HG02571 (cell line): ENCODE data around the gene PLD6.

Source experiments
- ATAC-seq: cut with Tn5 transposase; IDR thresholded peaks from one replicate; pipeline ENCODE4 v1.9.1; 2021; ENCODE audit warnings: mild to moderate bottlenecking, moderate library complexity; ENCODE audit not compliant: unreplicated experiment

PLD6 gene

DNA sequence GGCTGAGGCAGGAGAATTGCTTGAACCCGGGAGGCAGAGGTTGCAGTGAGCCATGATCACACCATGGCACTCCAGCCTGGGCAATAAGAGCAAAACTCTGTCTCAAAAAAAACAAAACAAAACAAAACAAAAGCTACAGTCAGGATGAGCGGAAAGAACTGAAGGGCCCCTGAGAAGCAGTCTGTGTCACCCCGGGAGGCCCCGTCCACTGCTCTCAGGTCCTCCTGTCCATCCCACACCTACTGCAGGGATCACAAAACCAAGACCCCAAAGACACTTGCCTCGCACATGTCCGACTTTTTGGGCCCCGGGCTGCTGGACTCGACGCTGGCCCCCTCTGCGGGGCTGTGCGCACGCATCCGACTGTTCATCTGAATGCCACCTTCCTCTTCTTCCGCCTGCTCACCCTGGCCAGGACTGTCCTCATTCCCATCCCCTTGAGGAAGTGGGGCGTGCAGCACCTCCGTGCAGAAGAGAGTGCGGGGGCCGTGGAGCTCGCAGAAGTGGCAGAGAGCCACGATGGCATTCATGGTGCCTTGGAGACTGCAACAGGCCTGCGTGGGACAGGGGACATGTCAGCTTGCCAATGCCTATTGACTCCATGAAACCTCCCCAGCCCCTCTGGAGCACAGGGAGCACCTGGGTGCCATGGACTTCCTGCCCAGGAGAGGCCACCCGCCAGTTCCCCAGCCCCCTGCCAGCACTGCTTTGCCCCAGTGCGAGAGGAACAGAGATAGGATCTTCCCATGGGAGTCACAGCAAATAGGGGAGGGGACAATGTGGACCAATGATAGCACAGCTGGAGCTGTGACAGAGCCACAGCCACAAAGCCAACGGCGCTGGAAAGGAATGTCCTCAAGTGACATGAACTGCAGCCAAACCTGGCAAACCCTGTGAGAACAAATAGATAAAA, 21.7 kb upstream of the PLD6 start:
- ATAC-seq, result no peak

DNA sequence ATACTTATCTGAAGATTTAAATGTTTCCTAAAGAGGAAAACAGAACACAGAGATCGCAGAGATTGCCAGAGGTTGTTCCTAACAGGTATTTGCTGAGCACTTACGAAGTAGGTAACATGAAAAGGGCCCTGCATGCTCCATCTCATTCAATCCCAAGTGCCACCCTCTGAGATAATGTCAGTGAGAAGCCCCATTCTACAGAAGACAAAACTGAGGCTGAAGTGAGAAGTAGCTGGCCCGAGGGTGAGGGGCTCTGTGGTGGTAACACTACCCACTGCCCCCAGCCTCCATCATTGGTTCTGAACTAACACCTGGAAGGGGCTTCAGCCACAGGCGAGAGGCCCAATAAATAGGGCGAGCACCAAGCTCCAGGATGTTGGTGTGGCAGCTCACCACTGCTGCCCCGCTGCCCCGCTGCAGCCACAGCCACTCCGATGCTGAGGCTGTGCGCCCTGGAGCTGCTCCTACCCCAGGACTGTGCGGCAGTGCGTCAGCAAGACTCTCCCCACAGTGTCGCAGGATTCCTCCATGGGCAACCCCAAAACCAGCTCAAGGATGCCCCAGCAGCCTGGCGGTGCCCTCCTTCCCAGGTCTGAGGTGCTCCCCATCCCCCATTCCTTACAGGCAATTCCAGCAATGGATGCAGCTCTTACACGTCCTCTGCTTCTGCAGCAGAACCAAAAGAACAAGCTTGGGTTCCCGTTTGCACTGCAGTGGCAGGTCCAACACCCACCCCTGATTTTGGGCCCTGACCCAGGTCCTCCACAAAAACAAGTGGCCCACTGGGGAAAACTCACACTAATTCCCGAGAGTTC, 20.5 kb upstream of the PLD6 start:
- no peak for ATAC-seq

DNA sequence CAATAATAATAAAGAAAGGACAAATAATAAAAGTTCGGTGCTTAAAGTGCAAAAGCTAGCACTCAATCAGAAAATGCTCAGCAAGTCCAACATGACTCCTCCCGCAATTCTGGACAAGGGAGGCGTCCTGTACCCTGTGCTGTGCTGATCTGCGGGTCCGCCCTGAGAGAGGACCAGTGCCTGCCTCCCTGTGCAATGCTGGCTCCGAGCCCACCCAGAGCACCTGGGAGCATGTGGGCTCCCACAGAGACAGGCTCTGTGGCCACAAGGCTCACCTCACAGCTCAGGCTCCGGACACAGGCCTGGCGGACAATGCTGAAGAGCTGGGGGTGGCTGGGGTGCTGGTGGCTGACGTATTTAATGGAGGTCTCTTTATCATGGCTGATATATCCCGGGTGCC, 19.8 kb upstream of the PLD6 start:
- ATAC-seq, result no peak

DNA sequence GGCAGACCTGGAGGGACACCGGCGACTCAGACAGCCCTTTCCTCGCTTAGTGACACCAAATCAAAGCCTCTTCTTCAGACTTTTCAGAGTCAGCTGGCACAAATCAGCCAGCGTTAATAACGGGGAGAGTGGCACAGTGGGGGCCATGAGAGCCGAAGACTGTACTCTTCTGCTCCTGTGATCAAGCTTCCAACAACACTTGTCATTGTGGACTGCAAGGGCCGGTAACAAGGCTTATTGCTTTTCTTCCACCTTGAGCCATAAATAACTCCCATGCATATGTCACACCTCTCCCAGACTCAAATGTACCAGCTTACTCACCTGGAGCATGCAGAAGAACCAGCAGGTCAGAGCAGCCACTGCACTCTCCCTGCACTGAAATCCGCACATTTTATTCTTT, 18.0 kb upstream of the PLD6 start:
- ATAC-seq, result no peak

DNA sequence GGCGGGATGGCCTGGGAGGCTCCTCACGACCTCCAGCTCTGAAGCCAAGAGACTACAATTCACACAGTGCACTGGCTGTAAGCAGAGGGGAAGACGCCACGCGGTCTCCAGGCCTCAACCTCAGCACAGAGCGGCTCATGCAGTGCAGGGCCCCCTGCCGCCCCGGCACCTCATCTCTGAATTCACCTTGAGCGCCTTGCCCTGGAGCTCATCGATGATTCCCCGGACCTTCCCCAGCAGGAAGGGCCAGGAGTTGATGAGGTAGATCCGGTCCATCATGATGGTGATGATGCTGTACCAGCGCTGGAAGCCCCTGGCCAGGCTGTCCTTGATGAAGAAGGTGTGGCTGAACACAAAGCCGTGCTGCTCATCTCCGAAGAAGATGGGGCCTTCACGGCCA, 17.6 kb upstream of the PLD6 start:
- no peak for ATAC-seq

DNA sequence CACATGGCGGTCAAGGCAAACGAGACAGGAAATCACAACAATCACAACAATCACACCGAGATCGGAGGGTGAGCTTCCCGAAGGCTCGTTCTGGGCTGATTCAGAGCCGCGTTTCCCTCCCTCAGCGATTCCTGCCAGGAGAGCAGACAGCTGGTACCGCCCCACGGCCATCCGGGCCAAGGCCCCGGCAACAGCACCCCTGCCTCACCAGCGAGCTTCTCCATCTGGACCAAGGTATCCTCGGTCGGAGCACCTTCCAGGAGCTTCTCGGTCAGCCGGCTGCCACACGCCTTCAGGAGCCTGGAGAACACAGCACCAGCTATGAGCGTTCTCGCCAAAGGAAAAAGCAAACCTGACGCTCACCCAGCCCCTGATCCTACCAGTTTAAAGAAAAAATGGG, 15.2 kb upstream of the PLD6 start:
- ATAC-seq, result no peak

DNA sequence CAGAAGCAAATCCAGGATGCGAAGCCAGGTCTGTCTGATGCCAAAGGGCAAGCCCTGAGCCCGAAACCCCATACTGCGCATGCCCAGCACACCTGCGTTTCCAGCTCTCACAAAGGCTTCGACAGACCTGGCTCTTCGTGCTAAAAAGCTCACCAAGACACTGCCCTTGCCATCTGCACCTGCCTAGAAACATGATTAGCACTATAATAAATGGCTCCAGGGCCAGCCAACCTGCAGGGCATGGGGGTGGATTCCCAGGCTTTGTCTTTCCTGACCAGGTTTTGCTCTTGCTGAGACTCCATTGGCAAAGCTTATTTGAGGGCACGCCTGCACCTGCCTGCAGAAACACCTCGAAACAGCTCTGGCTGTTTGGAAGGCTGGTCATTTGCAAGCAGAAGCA, 14.4 kb upstream of the PLD6 start:
- ATAC-seq, result no peak

DNA sequence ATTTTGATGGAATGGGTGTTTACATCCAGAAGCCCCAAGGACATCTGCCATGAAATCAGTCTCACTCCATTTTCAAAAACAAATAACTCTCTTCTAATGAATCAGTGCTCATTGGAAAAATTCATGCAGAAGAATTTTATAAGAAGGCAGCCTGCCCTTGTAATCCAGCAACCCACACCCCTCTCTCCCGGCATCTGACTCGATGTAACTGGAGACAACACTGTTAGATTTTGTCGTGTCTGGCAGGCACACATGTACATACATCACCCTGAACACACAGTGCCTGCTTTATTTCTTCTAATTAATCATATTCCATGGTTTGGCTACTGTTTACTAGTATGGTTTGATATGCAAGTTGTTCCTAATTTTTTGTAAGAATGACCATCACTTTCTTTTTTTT, 11.9 kb upstream of the PLD6 start:
- ATAC-seq, result no peak

DNA sequence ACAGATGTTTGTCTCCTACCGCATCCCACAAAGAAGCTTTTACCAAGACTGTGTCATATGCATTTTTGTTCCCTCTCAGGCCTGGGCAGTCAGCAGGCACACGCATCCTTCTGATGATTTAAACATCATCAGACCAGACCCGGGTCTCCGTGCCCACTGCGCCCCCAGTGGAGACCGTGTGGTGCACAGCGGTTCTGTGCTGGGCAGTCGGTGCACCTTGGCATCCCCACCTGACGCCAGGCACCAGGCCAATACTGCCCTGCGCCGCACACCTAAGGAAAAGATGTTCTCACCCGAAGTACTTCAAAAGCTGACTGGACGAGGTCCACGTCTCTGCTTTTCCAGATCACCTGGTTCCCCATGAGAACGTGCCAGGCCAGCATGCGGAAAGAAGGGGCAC, 10.6 kb upstream of the PLD6 start:
- no peak for ATAC-seq

DNA sequence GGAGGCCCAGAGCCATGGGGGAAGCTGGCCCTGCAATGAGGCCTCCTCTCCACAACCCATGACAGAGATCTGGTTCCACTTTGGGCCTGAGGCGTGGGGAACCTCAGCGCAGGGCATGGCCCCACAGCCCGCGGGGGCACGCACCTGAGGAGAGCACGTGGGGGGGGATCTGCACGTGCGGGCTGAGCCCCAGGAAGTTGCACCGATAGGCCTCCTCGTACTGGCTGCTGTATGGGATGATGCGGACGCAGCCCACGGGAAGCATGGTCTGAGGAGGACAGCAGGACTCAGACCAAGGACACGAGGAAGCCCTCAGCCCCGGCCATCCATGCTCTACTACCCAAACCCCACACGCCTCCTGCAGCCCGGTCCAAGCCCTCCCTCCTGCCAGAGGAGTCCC, 10.1 kb upstream of the PLD6 start:
- no peak for ATAC-seq

DNA sequence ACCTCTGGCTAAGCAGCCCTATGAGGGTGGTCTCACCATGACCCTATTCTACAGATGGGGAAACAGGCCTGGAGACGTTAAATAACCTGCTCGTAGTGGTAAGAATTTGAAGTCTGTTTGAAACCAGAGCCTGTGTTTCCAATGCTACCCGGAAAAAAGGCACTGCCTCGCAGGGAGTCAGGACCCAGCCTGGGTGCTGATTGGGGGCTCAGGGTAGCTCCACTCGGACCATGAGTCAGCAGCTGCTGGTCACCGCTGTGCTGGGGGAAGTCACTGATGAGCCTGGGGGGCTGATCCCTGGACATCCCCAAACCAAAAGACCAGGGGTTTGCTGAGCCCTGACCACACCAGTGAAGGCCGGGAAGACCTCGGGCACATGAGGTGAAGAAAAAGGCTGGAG, 9.4 kb upstream of the PLD6 start:
- ATAC-seq, result no peak

DNA sequence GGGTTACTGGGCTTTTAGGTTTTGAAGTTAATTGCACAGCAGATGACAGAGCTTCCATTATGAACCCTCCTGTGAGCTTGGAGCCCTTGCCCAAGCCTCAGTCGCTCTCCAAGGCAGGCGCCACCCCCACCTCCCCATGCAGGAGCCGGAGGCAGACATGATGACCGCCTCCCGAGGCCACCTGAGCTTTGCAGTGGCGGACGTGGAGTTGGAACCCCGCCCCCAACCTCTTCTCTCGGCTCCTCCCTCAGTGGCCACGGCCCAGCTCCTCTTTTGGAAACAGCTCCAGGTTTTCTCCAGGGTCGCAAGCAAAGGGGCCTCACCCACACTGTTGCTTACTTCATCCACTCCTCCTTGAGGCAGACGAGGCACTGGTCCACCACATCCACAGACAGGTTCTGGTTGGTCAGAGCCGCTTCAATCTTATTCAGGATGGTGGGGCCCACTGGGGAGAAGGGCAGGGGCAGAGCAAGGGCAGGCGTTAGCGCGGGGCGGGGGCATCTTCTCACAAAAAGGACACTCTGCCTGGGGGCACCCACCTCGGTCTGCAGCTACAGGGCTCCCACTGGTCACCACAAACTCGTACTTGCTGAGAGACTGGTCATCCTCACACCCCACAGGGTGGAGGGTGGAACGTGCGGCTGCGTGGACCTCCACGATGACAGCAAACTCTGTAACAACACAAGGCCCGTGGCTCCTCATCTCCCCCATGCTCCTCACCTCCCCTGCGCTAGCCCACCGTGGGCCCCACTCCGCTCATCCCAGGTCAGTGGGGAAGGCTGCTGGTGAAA, 8.7 kb upstream of the PLD6 start:
- no peak for ATAC-seq

DNA sequence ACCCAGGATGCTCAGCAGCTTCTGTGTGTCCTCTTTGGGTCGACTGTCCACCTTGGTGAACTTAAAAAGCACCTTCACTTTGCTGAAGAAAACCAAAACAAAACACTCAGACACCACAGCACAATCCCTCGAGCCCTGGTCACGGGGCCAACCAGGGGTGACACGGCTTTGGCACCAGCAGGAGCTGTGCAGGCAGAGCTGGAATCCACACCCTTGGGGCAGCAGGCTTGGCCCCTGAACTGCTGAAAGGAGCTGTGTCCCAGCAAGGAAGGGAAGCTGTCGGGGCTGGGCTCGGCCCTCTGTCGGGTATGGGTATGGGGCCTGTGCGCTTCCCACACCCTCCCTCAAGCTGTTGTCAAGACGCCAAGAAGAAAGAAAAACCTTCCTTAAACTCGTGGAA, 7.6 kb upstream of the PLD6 start:
- ATAC-seq, result no peak

DNA sequence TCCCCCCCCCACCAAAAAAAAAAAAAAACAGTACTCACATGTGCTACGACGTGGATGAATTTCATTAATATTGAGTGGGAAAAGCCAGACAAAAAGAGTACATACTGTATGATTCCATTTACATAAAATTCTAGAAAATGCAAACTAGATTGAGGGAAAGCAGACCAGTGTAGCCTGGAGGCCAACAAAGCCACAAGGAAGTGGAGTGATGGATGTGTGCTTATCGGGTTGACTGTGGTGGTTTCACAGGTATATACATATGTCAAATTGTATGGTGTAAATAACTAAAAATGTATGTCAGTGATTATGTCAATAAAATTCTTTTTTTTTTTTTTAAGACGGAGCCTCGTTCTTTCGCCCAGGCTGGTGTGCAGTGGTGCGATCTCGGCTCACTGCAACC, 1.9 kb upstream of the PLD6 start:
- no peak for ATAC-seq

DNA sequence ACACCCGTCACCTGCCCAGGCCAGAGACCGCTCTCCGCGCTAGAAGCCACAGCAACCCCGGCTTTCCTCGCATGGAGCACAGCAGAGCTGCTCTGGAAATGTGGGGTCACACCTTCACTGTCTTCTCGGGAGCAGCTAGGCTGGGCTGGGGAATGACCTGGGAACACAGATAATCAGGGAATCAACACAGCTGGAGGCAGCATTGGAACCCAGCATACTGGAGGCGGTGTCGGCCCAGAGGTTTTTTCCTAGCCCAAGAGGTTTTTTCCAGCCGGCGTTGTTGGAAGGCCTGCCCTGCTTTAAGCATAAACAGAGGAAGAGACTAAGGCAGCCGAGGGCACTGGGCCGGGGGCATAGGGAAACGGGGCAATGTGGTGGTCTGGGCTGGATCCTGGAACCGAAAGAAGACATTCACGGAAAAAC, 791 bp upstream of the PLD6 start:
- ATAC-seq, result no peak

DNA sequence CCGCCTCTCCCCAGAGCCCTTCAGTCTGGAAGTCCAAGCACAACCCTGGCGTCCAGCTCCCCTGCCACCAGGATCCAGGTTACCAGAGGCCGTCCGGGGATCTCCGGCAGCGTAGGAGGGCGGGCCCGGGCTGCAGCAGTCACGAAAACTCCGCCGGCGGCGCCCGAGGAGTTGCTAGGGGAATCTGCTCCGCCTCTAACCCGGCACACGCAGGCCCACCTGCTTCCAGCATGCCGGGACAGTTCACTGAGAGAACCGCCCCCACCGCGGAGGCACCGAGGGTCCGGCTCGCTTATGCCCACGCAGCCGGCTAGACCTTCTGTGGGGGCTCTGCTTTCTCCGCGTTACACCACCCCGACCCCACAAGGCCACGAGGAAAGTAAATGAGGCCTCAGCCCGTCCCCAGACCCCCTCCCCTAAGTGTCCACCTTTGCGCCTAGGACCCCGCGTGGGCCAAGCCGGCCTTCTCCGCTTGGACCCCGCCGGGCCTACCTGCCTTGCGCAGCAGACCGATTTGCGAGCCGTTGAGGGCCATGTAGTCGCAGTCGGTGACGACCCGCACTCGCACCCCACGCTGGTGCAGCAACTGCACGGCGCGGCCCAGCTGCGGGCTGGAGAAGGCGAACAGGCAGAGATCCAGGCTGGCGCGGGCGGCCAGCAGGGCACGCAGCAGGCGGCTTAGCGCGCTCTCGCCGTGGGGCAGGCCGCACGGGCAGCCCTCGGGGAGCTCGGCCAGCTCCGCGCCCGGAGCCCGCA, 587 bp downstream of the PLD6 start:
- peak; percentile 40 for ATAC-seq

DNA sequence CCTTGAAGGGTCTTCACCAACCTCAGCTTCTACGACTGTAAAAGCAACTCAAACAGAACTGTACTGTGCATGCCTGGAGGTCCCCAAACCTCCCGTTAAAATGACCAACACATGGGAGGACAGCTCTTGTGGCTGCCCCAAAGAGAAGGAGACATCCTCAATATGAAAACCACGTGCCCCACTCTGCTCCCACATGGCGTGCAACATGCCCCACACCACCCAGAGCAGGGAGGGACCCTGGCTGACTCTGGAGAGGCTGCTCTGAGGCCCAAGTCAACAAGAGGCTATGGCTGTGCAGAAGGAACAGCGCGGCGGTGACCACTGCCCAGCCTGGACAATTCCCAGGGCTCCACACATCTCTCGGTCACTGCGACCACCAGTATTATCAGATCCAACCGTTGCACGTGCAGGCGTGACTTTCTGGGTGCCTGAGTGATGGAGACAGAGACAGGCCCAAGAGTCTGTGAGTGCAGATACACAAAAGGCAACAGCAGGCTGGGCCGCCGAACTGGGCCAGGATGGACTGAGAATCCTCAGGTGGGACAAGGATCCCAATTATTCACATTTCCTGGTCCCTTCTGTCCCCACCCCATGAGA, 1.4 kb downstream of the PLD6 start:
- ATAC-seq, result no peak

DNA sequence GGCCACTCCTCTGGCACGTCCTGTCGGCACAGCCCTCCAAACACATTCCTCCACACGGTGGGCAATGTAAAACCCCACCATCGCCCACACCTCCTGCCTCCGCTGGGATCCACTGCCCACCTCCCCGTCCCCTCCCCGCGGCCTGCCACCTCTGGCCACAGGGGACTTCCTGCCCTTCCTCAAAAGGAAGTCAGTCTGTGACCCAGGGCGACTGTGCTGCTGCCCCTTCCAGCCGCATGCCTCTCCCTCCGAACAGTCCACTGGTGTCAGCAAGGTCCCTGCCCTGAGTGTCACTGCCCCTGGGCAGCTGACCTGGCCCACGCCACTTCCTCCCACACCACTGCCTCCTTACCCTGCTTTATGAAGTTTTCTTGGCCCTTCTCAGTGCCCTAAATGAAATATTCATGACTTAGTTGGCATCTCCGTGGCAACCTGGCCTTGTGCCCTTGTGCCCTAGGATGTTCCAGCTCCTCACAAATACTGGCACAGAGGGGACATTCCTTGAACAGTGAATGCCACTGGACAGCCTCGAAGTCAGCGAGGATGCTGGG, 2.0 kb downstream of the PLD6 start:
- ATAC-seq, result no peak

DNA sequence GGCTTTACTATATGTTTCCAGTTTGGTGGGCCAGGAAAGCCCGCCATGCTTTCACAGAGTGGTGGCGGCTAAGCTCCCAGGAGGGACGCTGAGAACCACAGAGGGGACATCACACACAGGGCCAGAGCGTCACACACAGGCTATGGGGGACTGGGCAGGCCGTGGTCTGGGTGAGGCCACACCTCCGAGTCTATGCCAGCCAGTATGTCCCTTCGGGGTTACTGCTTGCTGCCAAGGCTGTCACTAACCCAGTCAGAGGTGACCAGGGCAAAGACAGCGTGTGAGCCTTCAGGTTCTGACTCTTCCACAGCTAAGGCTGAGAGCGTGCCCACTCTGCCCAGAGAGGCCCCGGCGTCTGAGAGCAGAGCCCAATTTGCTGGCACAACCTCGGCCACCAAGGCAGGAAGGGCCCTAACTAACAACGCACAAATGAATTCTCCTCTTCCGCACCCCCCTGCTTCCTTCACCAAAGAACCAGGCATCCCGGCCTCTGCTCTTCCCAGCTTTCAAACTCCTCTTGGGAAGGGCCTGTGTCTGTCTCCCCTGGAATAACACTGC, 2.9 kb downstream of the PLD6 start:
- ATAC-seq, result no peak

DNA sequence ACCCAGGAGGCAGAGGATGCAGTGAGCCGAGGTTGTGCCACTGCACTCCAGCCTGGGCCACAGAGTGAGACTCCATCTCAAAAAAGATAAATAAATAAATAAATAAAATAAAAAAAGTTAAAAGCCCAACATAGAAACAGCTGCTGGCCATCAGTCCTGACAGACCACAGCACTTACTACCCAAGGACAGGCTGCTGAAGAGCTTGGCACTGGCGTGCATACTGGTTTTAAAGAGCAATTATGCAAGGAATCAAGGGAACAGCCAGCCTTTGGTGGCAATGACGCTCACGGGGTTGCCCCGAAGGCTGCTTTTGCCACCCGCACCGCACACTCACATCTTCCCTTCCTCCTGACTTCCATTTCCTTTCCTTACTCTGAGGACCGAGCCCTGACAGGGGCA, 4.2 kb downstream of the PLD6 start:
- ATAC-seq, result no peak
